HG03439 (cell line): ENCODE measurements around the gene SLC9B2.

Experiments used
- ATAC-seq: cut with Tn5 transposase; IDR thresholded peaks from one replicate; pipeline ENCODE4 v1.9.1; 2021; ENCODE audit warnings: mild to moderate bottlenecking, moderate library complexity; ENCODE audit not compliant: unreplicated experiment

The SLC9B2 gene

GRCh38 chr4:103076747-103077347 lies at the start of gene SLC9B2:
Gene SLC9B2 (minus strand): TSS chr4:103076761. CDS start chr4:103067550, 9,211 bp downstream.
- peak; percentile 49 for ATAC-seq

GRCh38 chr4:103126126-103126525 lies 49.6 kb upstream of the SLC9B2 start:
- no peak for ATAC-seq

- ATAC-seq = no peak
Measured at GRCh38 chr4:103123114-103123513, 46.6 kb upstream of the SLC9B2 start.

- ATAC-seq = no peak
Measured at GRCh38 chr4:103118166-103118565, 41.6 kb upstream of the SLC9B2 start.

GRCh38 chr4:103111598-103111997 lies 35.0 kb upstream of the SLC9B2 start:
- no peak for ATAC-seq

- ATAC-seq = no peak
Measured at GRCh38 chr4:103108542-103108941, 32.0 kb upstream of the SLC9B2 start.

DNA sequence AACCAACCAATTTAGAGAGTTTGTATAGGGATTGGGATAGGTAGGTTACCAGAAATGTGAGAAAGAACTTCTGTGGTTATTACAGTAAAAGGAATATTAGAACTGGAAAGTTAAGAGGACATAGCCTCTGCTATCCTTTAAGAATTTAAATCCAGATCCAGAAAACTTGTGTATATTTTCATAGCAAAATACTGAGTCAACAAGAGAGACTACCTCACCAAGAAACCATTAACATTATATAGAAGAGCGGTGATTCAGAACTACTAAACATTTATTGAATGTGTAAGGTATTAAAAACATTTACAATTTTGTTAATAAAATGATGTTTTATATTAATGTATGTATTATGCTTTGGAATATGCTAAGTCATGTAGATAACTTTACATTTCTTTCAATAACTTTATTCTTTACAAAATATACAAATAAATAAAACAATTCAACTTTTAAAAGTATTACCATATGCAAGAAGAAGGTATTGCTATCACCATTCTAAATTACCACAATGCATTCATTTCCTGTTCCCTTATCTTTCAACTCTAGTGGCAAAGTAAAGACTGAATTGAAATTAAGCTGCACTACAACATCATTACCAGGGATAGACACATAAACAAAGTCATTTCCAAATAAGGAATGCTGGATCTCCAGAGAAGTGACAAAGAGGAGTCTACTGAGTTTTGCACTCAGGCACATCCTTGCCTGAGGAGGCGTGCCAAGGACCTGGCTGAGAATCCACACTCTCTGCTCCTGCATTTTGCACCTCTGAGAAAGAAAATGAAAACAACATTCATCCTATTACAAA lies 29.2 kb upstream of the SLC9B2 start:
- ATAC-seq = no peak

- ATAC-seq = no peak
Measured at GRCh38 chr4:103104886-103105285, 28.3 kb upstream of the SLC9B2 start.

DNA sequence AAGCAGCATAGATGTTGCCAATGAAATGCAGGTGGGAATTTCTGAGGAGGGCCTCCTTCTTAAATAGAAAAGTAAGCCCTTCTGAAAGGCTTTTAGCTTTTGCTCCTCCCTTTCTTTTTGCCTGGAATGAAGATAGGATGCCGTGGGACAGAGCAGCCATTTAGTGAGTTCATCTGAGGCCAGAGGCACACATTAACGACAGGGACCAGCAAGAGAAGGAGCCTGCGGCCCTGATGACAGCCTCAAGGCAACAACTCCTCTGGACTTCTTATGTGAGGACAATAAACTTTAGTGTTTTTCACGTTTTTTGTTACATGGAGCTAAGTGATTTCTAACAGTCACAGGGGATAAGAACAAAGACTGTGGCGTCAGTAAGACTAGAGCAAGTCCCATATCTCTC lies 24.1 kb upstream of the SLC9B2 start:
- ATAC-seq = no peak

- ATAC-seq = peak; percentile 97
Measured at GRCh38 chr4:103099691-103100392, 23.3 kb upstream of the SLC9B2 start, which contains the start of gene BDH2. Gene BDH2 (minus strand): TSS chr4:103099834. CDS start chr4:103096254, 3,580 bp downstream.

GRCh38 chr4:103098756-103099440 lies 22.3 kb upstream of the SLC9B2 start:
- ATAC-seq = no peak

- ATAC-seq = no peak
Measured at GRCh38 chr4:103098341-103098740, 21.8 kb upstream of the SLC9B2 start.

- ATAC-seq = no peak
Measured at GRCh38 chr4:103097112-103097511, 20.6 kb upstream of the SLC9B2 start.

DNA sequence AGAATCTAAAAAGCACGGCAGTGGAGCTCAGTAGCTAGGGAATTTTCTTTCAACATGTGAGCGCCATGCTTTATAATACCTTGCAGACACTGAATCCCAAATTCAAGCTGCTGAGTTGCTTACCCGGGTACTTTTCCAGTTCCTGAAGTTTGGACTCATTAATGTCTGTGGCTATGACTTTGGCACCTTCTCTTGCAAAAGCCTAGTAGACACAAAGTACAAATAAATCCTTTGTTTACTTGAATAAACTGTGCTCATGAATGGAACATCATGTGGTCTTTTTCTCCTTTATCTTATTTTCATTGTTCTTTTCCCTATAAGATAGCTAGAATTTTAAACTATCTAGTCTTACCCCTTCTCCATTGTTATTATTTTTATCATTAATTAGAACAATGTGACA lies 18.5 kb upstream of the SLC9B2 start:
- ATAC-seq = no peak

DNA sequence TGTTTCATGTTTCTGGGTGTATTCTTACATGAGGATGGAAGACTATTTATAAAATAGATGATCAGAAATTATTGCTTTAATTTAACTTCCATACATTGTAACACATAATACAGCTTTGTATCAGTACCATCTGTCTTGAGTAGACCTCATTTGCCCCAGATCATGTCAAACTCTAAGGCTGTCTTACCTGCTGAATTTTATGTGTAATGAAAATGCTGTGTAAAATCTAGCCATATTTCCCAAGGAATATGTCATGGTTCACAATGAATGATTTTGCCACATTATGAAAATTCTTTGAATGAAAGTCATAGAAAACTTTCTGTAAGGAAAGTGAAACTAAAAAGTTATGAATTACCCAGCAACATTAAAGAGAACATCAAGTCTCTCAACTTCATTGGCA lies 15.7 kb upstream of the SLC9B2 start:
- ATAC-seq = no peak

- ATAC-seq = peak; percentile 78
Measured at GRCh38 chr4:103091601-103092223, 15.2 kb upstream of the SLC9B2 start.

- ATAC-seq = no peak
Measured at GRCh38 chr4:103089481-103089880, 12.9 kb upstream of the SLC9B2 start.

DNA sequence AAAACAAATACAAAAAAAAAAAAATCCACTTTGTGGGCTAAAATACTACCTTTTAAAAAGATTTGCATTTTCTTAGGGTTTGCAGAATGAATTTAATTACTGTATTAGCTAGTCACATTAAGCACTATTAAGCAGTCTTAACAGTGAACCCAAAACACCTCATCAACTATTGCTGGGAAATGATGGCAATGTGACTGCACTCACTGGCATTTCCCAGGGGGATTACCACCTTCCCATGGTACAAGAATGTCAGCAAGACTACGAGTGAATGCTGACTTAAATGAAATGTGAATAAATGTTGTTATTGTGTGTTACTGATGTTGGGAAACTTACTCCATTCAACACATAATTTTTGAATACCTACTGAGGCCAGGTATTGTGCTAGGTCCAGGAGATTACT lies 10.0 kb upstream of the SLC9B2 start:
- no peak for ATAC-seq

DNA sequence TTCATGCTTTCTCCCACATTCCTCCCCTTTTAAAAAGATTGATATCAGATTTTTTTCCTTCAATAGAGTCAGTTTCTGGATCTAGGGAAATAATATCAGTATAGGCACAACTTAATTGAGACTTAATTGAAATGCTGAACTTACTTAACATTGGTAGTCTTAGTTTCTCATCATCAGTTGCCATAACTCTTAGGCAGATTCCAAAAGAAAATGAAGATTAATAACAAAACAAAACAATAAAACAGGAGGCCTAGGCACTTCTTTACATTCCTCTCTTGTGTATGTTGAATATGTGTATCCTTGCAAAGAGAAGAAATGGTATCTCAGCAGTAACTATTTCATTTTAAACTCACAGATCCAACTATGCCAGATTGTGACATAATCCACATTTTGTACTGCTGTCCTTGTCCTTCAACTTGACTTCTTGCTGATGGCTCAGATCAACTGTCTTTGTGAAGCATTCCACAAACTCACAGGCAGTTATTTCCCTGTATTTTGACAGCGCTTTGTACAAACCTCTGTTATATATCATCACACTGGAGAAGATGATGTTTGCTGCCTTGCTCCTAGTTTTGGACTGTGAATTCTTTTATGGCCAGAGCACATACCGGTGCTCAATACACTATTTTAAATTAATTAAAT lies 9.1 kb upstream of the SLC9B2 start:
- ATAC-seq = no peak

DNA sequence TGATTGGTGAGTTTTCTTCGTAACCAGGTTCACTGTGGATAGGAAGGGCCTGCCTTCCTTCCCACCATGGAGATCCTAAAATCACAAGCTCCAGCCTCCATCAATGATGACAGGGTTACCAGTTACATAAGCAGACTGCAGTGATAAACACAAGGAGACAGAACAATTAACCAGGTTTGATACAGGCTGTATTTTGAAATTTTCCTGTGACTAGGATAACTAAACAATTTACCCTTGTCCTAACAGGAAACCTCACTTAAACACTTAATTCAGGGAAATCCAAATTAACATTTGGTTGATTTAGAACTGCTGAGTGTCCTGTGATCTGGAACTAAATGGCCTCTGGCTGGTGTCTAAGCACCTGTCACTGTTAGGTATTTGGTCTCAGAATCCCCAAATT lies 3.1 kb upstream of the SLC9B2 start:
- no peak for ATAC-seq
